Endodermal cell (in vitro differentiated cells): ENCODE results near the gene C17orf75. TPM values are rescaled to one million over a fixed set of nuclear protein-coding genes. Genes with fewer than 3 reads are reported as not detected.
A peak's percentile ranks its signal among the peaks of the same experiment; 100 is the strongest.
"Not testable (repeated sequence)": the region's sequence is repeated elsewhere in the genome, so short reads cannot be mapped to it uniquely, and the experiment has no call there.

Source experiments
- DNase-seq: peaks from one replicate; pipeline ENCODE4 v3.0.0-alpha.2; 2017
- H3K27ac ChIP-seq: 2 replicates; pipeline ENCODE4 v1.5.1; 2013; ENCODE audit warnings: mild to moderate bottlenecking, low read depth, low read length, moderate library complexity
- H3K27me3 ChIP-seq: 2 replicates; pipeline ENCODE4 v1.6.1; 2013; ENCODE audit warnings: mild to moderate bottlenecking, low read length, moderate library complexity; ENCODE audit not compliant: insufficient read depth, control insufficient read depth, poor library complexity, severe bottlenecking
- H3K36me3 ChIP-seq: 2 replicates; pipeline ENCODE4 v1.7.0; 2013; ENCODE audit warnings: mild to moderate bottlenecking, low read length, moderate library complexity; ENCODE audit not compliant: control insufficient read depth, insufficient read depth
- H3K4me1 ChIP-seq: one replicate; pipeline ENCODE4 v1.7.0; 2013; ENCODE audit warnings: low read length; ENCODE audit not compliant: control insufficient read depth, insufficient read depth
- H3K4me3 ChIP-seq: 2 replicates; pipeline ENCODE4 v1.5.1; 2013; ENCODE audit warnings: mild to moderate bottlenecking, low read length, moderate library complexity
- H3K9ac ChIP-seq: 2 replicates; pipeline ENCODE4 v1.6.1; 2013; ENCODE audit warnings: mild to moderate bottlenecking, low read length, moderate library complexity; ENCODE audit not compliant: poor library complexity, severe bottlenecking; ENCODE audit errors: extremely low read depth
- H3K9me3 ChIP-seq: 2 replicates; pipeline ENCODE4 v1.6.1; 2013; ENCODE audit warnings: mild to moderate bottlenecking, low read length, moderate library complexity; ENCODE audit not compliant: control insufficient read depth
- H3K27ac Mint-ChIP-seq: 2 replicates; pipeline ENCODE4 v1.8.0; 2020; ENCODE audit warnings: mixed read lengths
- H3K27me3 Mint-ChIP-seq: 2 replicates; pipeline ENCODE4 v1.8.0; 2021; ENCODE audit warnings: mild to moderate bottlenecking, mixed read lengths; ENCODE audit not compliant: insufficient read depth
- H3K36me3 Mint-ChIP-seq: 2 replicates; pipeline ENCODE4 v1.8.0; 2020; ENCODE audit warnings: low read depth, mixed read lengths
- H3K4me1 Mint-ChIP-seq: 2 replicates; pipeline ENCODE4 v1.8.0; 2020; ENCODE audit warnings: mixed read lengths
- H3K4me3 Mint-ChIP-seq: 2 replicates; pipeline ENCODE4 v1.8.0; 2020; ENCODE audit warnings: mild to moderate bottlenecking, moderate library complexity, mixed read lengths
- H3K9me3 Mint-ChIP-seq: 2 replicates; pipeline ENCODE4 v1.8.0; 2020; ENCODE audit warnings: mild to moderate bottlenecking, mixed read lengths
- CTCF ChIP-seq: fragments of 200-600 bp; sonication (generic); conservative IDR thresholded peaks from 2 replicates; pipeline ENCODE4 v1.5.0; 2021; ENCODE audit warnings: antibody characterized with exemption, mild to moderate bottlenecking
- WGBS, 2 experiments: methylation state at CpG; one replicate each; pipeline versions ENCODE4 v1.1.5 to v1.1.7; 2013; ENCODE audit warnings: missing lambda C conversion rate in 2 of 2, mixed read lengths in 1 of 2; ENCODE audit not compliant: insufficient coverage in 1 of 2, insufficient read length in 1 of 2; 5-methylcytosine and 5-hydroxymethylcytosine counted together
- total RNA-seq, 2 donors: library from RNA; stranded (reverse); fragmentation: NEBNext Ultra II Directional in 1 of 2; extraction: Animal tissue kit (Norgen Biotek cat#: 25700) in 1 of 2; gene quantifications; 2 replicates in 1 of 2; 3 replicates in 1 of 2; pipeline ENCODE4 v1.2.1, GENCODE V29; 2021

Gene C17orf75
- total RNA-seq, 2 donors from 2014 or later, result 33.7 to 52.2 TPM

- H3K9ac ChIP-seq, result no peak overlapping the region
- Mint-ChIP-seq H3K36me3 (peaks cover 80% of the 10 kb centered on the region), H3K27me3 (no peaks in the 10 kb centered on the region), H3K9me3 (no peaks in the 10 kb centered on the region), H3K27ac (no peak overlapping the region), H3K4me1 (peaks cover 17% of the 10 kb centered on the region), H3K4me3 (no peak overlapping the region)
- TF ChIP-seq CTCF, result no peak
- H3K9me3 ChIP-seq, result no peaks in the 10 kb centered on the region
- no peaks in the 10 kb centered on the region for H3K4me1 ChIP-seq
- no peak overlapping the region for H3K4me3 ChIP-seq
- peaks cover 92% of the 10 kb centered on the region for H3K36me3 ChIP-seq
- 99 to 100% methylated on average over 1 to 3 of the region's 3 CpGs for WGBS, 2 experiments
- H3K27me3 ChIP-seq, result no peaks in the 10 kb centered on the region
- H3K27ac ChIP-seq, result no peak overlapping the region
- DNase-seq, result no peak
Measured at GRCh38 chr17:32356378-32356743, 14.4 kb upstream of the C17orf75 start.

GRCh38 chr17:32355649-32356377, 13.8 kb upstream of the C17orf75 start:
- H3K27ac ChIP-seq, result no peak overlapping the region
- peaks cover 18% of the 10 kb centered on the region for H3K4me1 Mint-ChIP-seq
- DNase-seq, result no peak
- H3K27me3 ChIP-seq, result no peaks in the 10 kb centered on the region
- H3K27me3 Mint-ChIP-seq, result no peaks in the 10 kb centered on the region
- TF ChIP-seq CTCF, result no peak
- H3K9me3 Mint-ChIP-seq, result no peaks in the 10 kb centered on the region
- peaks cover 76% of the 10 kb centered on the region for H3K36me3 Mint-ChIP-seq
- H3K27ac Mint-ChIP-seq, result peak overlapping the region; percentile 4
- H3K9me3 ChIP-seq, result no peaks in the 10 kb centered on the region
- WGBS, 2 experiments, result 94 to 96% methylated on average over 5 to 6 of the region's 6 CpGs
- H3K36me3 ChIP-seq, result peaks cover 86% of the 10 kb centered on the region
- H3K4me1 ChIP-seq, result no peaks in the 10 kb centered on the region
- H3K4me3 Mint-ChIP-seq, result no peak overlapping the region
- H3K4me3 ChIP-seq, result peak overlapping the region; percentile 71
- no peak overlapping the region for H3K9ac ChIP-seq

GRCh38 chr17:32352734-32353133, 10.8 kb upstream of the C17orf75 start:
- Histone ChIP-seq H3K4me3 (peak overlapping the region; percentile 87), H3K36me3 (peaks cover 56% of the 10 kb centered on the region)
- not testable (repeated sequence) for DNase-seq, H3K27ac ChIP-seq, H3K9me3 ChIP-seq, H3K27me3 ChIP-seq, H3K4me1 ChIP-seq, H3K9ac ChIP-seq, H3K27ac Mint-ChIP-seq, H3K9me3 Mint-ChIP-seq, H3K27me3 Mint-ChIP-seq
- WGBS, 2 experiments, result 93 to 98% methylated on average over 7 to 9 of the region's 9 CpGs
- Mint-ChIP-seq H3K4me1 (peaks cover 18% of the 10 kb centered on the region), H3K36me3 (peaks cover 59% of the 10 kb centered on the region), H3K4me3 (peak overlapping the region; percentile 100)
